ENCODE data around the gene PKN1.

The PKN1 gene

DNA sequence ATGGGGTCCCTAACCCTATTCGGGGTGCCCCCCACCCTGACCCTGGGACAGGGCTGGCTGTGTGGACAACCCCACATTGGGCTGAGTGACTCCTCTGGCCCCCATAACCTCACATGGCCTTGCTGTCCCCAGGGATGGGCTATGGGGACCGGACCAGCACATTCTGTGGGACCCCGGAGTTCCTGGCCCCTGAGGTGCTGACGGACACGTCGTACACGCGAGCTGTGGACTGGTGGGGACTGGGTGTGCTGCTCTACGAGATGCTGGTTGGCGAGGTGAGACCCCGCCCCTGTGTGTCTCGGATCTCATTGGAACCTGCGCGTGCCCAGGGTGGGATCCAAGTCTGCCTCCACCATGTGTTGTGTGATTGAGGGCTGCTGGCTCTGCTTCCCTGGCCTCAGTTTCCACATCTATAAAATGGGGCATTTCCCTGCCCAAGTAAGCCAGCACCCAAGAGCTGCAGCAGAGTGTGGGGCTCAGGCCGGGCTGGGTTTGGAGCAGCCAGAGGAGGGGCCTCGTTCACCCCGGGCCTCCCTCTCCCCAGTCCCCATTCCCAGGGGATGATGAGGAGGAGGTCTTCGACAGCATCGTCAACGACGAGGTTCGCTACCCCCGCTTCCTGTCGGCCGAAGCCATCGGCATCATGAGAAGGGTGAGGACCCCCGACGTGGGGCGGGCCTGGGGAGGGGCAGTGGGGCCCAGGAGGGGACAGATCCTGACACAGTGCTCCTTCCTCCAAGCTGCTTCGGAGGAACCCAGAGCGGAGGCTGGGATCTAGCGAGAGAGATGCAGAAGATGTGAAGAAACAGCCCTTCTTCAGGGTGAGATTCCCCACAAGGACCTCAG is 37.1 kb downstream of the PKN1 start:
- DNase-seq: no peak

DNA sequence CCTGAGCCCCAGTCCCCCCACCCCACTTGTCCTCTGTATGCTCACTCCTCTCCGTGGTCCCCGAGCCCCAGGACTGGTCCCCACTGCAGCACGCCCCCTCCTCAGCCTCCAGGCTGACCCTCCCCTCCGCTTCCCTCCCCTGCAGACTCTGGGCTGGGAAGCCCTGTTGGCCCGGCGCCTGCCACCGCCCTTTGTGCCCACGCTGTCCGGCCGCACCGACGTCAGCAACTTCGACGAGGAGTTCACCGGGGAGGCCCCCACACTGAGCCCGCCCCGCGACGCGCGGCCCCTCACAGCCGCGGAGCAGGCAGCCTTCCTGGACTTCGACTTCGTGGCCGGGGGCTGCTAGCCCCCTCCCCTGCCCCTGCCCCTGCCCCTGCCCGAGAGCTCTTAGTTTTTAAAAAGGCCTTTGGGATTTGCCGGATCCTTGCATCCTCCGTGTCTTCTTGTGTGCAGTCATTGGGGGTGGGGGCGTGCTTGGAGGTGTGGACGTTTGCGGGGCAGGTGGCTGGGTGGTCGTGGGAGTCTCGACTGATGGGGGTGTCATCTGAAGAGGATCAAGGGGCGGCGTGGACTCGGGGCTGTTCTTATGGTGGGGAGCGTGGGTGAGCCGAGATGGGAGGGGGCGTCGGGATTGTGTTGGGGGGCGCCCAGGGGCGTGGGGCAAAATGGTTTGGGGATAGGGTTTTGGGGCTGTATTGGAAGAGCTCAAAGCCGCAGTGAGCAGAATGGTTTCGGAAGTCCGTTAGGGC is 38.5 kb downstream of the PKN1 start:
- no peak for DNase-seq

DNA sequence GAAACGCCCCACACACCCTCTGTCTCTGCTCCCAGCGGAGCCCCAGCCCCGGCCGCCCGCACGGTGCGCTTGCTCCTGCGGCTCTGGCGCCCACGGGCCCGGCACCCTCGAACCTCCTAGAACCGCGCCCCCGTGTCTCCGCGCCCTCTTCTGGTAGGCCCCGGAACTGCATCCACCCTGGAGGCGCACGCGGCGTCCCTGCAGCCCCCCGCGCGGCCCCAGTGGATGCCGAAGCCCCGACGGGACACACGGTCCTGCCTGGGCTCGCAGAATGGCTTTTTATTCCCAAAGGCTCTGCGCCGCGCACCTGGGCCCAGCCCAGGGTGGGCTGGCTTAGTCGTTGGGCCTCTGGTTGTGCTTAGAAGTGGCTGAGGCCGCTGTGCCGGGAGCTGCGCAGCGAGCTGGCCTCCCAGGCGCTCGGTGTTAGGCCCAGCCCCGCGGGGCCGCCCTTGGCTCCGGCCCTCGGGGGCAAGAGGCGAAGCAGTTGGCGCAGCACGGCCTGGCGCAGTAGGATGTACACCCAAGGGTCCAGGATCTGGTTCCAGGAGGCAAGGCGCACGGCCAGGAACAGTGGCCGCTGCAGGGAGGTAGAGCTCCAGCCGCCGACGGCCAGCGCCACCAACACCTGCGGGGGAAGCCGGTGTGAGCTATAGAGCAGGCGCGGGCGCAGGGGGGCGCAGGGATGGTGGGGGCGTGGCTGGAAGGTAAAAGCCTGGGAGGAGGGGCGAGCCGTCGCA is 39.3 kb downstream of the PKN1 start:
- peak; percentile 70 for DNase-seq

DNA sequence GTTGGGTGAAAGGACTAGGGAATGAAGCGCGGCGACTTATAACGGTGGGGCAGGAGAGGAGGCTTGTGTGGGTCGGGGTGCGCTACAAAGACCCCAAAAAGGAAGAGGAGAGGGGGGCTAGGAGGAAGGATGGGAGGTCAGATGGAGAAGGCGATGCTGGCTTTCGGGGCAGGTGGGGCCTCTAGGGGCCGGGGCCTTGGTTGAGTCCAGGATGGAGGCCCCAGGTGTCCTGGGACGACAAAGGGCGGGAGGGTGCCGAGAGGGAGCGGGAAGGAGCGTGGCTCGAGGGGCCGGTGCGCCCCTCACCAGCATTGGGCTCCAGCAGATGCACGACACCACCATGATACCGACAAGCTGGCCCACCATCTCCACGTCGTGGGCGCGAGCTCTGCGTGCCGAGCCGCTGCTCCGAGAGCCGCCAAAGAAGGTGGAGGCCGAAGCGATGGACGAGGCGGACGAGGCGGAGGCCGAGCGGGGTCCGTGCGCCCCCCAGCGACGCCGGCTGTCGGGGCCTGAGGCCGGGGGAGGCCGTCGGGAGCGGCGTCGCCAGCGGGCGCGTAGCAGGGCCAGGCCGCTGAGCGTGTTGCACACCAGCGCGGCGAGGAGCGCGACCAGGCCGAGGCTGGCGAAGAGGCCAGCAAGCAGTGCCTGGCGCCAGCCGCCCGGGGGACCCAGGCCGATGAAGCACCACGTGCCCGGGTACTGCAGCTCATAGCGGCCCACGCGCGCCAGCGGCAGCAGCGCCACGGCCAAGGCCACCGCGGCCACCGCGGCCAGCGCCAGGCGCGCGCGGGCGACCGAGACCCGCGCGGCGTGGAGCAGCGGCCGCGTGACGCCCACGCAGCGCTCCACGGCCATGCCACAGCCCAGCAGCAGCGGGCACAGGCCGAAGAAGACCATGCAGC is 40.2 kb downstream of the PKN1 start:
- DNase-seq: no peak

DNA sequence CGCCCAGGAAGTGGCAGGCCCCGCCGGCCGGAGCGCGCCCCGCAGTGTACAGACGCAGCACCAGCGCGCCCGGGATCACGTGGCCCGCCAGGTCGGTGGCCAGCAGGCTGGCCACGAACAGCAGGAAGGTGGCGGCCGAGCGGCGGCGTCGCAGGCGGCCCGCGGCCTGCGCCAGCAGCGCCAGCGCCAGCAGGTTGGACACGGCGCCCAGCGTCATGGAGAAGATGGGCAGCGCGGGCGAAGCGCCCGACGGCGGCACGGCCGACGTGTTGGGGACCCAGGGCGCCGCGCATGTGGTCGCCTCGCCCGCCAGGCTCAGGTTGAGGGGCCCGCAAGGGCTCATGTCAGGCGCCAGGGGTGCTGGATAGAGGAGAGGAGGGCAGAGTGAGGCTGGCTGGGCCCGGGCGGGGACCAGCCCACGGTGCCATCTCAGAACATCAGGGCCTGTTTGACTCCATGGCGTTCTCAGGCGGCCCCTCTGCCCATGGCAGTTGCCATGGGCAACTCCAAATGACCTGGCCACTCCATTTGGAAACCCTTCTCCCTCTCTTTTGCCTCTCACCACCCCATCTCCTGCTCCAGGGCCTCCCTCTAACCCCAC is 41.0 kb downstream of the PKN1 start:
- no peak for DNase-seq

DNA sequence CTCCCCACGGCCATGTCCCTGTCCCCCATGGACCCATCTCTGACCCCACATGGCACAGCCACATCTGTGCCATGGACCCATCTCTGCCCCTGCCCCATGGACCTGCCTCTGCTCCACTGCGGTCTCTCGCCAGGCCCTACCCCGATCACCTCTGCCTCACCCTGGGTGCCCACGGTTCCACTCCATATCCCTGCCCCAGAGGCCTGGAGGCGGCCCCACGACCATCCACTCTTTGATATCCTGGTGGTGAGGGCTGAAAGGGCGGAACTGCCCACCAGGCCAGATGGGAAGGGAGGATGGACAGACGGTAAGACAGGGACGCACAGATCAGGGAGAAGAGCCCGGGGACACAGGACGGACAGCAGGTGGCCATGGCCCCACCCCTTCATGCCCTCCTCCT is 41.7 kb downstream of the PKN1 start:
- DNase-seq: no peak

DNA sequence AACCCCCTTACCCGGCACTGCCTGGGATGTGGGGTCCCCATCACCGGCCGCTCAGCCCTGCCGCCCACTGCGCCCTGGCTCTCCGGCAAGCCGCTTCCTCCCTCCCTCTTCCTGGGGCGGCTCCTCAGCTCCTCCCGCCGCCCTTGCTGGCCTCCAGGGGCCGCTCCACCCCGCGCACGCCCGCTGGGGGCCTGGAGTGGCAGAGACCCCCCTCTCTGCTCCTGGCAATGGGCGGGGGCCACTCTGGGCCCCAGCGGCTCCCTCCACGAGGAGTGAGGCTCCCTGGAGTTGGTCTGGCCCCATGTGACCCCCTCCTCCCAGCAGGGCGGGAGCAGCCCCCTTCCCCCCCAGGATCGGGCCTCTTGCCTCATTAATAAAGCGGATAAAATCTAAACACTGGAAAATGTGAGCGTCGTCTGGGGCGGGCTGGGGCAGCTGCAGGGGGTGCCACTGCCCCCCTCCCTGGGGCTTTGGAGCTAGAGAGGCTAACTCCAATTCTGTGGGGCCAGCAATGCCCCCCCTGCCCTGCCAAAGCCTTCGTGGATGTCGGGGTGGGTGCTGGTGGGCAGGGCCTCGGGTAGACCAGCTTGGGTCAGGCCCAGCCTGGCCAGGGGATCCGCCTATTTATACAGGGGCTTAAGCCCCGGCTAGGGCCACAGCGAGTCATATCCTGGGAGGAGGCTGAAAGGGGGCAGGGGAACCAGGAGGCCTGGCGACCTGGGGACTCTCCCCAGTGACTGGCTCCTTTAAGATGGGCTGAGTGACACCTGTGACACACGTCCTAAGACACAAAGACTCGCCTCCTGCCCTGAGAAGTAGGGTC is 42.4 kb downstream of the PKN1 start, which contains the start of gene PTGER1:
PTGER1 (minus strand) TSS at position 104 of the 823 bp plus-strand sequence. CDS start 1,034 bp downstream, outside the sequence.
- no peak for DNase-seq

DNA sequence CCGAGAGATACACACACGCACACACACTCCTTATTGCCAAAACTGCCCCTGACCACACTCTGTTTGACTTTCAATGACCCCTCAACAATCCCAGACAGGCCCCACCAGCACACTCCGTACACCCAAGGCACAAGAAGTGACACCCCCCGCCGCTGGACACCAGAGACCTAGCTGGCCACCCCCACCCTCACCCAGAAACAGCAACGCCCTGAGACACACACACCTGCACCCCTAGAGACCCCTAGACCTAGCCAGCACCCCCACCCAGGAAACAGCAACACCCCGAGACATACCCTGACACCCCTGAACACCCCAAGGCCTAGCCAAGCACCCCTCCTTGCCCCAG is 43.2 kb downstream of the PKN1 start:
- DNase-seq: no peak

DNA sequence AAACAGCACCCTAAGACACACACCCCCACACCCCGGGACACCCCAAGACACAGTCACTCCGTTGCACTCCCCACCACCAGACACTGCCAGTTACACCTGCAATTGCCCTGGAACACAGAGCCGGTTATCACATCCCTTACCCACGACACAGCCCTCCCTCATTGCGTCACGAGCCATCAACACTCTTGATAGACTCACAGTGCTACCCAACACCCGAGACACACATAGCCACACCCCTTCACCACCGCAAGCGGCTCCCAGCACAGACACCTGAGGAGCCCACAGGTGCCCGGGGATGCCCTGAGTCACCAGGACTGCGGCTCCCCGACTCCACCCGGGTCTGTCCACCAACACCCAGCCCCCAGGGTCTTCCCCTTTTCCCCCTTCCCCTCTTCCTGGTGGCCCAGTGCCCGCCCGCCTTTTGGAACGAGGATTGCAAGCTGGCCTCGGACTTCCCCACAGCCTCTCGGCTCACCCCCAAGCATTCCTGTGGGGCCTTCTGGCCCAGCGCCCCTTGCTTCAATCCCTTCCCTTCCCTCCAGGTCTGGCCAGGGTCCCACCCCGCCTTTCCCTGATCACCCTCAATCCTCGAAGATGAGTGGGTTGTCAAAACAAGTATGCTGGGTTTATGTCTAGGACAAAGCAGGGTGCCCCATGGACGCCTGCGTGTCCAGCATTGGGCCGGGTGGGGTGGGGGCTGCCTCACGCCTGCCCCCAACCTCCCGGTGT is 43.7 kb downstream of the PKN1 start:
- no peak for DNase-seq

DNA sequence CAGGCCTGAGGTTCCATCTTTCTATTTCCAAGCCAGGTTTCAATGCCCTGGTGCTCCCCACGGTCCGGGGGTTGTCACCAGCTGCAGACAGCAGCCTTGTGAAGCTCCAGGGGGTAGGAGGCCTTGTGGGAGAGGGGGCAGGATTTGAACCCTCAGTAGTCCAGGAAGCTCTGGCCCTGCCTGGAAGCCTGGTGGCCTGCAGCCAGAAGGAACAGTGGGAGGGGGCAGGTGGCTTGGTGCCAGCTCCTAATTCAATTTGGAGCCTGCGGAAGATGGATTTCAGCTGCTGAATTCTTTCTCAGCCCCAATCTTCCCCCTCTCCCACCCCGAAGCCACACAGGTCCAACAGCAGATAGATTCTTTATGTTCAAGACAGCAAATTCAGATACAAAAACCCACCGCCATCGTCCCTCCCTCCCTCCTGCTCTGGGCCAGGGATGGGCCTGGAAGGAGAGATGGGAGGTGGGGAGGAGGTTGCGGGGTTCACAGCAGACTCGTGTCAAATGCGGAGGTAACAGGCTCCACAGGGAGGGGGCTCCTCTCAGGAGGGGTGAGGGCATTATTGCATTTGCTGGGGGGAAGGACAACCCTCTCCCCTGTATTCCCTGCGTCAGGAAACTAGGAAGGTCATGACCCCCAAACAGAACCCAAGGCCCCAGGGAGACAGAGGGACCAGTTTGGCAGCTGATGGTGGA is 44.5 kb downstream of the PKN1 start:
- DNase-seq: no peak

DNA sequence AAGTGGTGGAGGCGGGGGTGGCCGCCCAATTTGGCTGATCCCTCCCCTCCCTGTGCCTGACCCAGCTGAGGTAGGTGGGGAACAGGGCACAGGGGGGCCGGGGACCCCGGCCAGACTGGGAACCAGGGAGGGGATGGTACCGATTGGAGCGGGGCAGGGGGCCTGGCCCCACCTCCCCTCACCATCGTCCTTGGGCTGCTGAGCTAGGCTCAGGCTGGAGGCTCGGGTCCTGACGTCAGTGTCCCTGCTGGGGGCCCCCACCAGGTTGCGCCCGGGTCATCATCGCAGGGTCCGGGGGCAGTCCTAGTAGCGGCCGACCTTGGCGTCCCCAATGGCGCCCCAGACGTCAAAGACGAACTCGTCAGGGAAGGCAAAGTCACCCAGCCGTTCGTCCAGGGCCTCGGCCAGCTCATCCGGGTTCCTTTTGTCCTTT is 45.0 kb downstream of the PKN1 start:
- no peak for DNase-seq

DNA sequence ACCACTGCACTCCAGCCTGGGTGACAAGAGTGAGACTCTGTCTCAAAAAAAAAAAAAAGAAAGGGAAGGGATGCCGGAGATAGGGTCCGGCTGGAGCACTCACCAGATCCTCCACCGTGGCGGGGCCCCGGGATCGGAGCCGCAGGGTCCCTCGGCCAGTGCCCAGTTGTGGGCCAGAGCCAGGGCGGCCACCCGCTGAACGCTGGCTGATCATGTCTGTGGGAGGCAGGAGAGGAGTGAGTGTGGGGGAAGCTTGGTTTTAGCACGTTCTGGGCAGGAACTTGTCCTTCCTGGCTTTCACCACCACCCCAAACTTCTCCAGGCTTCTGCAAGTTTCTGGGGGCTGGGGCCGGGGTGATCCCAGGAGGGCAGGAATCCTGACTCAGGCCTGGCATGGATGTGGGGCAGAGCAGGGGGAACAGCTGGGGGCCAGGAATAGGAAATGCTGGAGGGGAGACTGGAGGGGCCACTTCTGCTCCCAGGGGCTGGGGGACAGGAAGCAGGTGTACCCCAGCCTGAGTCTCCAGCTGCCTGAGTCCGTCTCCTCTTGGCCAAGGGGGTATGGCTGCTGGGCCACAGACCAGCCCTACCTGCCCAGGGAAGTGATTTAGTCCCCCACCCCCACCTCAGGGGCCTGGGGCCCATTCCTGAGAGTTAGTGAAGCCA is 46.3 kb downstream of the PKN1 start:
- no peak for DNase-seq

DNA sequence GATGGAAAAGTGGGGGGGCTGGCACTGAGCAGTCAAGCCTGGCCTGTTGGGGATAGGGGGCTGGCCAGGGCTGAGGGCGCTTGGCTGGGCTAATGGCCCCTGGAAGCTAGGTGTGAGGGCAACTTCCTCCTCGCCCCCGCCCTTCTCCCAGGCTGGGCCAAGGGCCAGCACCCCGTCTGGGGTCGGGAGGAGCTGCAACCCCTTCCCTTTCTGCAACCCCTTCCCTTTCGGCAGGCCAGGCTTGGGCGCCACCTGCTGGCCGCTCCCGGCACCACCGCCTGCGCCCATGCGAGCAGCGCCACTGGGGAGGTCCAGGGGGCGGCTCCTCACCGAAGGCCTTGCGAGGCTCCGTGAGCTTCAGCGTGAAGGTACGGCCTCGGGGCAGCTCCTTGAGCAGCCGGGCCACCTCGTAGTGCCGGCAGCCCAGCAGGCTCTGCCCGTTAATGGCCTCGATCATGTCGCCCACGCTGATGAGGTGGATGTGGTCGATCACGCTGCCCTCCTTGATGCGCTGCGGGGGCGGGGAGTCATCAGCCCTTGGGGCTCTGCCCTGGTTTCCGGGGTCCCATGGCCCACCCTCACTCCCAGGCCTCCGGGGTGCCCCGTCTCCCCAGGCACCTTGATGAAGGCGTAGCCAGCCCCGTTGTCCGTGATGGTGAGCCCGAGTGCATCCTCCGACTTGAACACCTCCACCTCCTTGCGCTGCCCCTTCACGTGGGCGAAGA is 47.0 kb downstream of the PKN1 start:
- DNase-seq: peak; percentile 3

DNA sequence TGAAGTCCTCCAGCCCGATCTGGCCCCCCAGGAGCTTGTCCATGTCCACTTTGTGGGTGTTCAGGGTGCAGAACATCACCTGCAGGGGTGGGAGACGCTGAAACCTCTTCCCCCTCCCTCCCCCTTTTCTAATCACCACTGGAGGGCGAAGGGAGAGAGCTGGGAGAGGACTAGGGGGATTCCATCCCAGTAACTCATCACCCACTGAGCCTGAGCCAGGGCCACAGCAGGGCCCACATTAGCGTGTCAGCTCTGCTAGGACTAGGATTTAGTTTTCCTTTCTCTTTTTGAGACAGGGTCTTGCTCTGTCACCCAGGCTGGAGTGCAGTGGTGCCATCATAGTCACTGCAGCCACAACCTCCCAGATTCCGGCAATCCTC is 47.6 kb downstream of the PKN1 start:
- no peak for DNase-seq

DNA sequence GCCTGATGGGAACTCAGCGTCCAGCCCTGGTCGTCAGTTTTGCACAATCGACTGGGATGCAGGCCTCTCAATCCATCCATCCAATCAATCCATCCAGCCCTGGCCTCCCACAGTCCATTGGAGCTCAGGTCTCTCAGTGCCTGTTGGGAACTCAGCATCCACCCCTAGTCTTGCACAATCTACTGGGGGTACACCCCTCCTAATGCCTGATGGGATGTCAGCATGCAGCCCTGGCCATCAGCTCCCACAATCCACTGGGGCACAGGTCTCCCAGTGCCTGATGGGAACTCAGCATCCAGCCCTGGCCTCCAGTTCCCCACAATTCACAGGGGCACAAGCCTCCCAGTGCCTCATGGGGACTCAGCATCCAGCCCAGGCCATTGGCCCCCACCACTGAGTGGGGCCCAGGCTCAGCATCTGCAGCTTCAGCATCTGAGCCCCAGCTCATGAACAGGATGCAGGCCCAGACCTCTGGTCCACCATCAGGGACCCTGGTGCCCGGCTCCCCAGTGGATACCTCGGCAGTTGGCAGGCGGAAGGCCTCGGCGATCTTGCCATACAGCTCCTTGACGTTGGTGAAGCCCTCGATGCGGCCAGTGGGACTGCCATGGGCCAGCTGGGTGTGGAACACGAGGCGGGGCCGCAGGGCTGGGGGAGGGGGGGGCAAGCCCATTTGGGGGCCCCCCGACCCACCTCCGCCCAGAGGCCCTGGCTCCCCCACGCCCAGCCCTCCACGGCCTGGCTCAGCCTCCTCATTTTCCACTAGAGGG is 49.3 kb downstream of the PKN1 start:
- DNase-seq: no peak

DNA sequence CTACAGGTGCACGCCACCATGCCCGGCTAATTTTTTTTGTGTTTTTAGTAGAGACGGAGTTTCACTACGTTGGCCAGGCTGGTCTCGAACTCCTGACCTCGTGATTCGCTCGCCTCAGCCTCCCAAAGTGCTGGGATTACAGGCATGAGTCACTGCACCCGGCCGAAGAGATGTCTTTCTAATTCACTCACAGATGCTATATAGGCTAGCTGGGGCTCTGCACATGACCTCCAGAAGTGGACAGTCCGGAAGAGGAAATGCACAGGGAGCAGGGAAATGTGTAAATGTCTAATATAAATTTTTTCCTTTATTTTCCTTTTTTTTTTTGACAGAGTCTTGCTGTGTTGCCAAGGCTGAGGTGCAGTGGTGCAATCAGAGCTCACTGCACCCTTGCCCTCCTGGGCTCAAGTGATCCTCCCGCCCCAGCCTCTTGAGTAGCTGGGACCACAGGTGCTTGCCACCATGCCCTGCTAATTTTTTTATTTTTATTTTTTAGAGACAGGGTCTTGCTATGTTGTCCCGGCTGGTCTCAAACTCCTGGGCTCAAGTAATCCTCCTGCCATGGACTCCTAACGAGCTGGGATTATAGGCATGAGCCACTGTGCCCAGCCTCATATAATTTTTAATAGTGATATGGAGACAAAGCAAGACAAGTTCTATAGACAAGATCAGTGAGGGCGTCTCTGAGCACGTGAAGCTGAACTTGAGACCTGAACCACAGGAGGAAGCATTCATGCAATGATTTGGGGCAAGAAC is 54.4 kb downstream of the PKN1 start:
- no peak for DNase-seq

DNA sequence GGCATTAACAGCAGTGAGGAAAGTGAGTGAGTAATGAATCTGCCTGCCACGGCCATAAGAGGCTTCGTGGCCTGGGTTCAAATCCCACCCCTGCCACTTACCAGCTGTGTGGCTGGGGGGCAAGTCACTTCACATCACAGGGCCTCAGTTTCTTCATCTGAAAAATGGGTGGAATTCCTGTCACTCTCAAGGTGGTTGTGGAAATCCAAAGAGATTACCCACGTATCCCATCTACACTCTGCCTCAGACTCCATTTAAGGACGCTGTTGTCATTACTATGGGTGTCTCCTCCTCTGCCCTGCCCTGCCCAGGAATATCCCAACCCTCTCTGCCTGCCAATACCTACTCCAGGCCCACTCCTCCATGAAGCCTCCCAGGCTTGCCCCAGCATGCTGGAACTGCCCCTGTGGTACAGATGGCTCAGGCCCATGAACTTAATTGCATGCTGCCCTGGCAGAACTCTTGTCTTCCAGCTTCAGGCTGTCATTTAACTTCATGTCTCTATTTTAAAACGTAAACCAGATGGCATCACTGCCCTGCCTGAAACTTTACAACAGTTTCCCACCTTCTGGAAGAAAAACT is 59.7 kb downstream of the PKN1 start:
- DNase-seq: no peak

Measured in NCI-H1105 treated with DMSO at 0.1 percent for 48 hours (cell line).